NCI-H524 (cell line): ENCODE data around the gene C16orf95.
"Not testable (repeated sequence)": the region's sequence is repeated elsewhere in the genome, so short reads cannot be mapped to it uniquely, and the experiment has no call there.

Source experiments
- DNase-seq, 2 experiments: peaks; one replicate each; lab custom pipeline; 2025; lab: John Stamatoyannopoulos, UW

The C16orf95 gene, protein sequence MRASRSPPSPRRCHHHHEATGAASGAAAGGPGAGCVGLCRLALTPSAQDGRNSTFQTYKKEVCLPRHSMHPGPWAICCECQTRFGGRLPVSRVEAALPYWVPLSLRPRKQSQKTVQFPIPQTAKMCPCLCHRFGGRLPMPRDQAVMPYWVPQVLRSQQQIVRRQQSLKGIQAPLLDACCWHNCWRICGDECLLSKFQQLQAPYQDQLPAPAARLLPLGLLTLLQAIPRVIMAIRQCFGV

DNA sequence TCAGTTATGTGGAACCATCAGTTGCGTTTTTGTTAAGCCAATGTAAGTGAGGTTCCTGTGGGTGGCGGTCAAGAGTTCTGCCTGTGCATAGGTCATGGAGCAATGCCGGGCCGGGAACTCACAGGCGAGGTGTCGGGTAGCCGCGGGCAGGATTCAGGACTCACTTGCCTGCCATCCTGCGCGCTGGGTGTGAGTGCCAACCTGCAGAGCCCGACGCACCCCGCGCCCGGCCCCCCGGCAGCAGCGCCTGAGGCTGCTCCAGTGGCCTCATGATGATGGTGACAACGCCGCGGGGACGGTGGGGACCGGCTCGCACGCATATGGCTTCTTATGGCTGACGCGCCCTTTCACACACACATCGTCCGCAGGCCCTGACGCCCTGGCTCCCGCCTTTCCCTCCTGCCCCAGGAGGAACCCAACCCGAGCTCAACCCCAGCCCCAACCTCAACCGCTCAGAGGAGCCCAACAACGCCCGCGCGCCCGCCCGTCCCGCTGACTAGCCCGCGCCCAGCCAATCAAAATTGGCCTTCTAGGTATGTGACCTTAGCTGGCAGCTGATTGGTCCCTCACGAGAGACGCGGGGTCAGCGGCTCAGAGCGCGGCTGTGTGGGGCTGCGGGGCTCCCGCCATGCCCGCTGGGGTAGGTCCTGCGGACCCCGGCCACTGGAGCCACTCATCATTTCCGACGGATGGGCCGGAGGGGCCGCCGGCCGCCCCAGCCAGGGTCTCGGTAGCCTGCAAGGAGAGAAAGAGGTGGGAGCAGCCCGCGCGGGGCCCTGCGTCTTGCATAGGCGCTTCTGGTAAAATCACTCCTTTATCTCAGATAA, at the start of gene C16orf95:
TSS of gene C16orf95 (minus strand) at position 470 of the 827 bp plus-strand sequence. CDS start at position 320, 150 bp downstream.
- peak; percentile 93 to 96 for DNase-seq

- no peak for DNase-seq
Measured at GRCh38 chr16:87366930-87367329, 49.7 kb upstream of the C16orf95 start.

- no peak for DNase-seq
Measured at GRCh38 chr16:87366288-87366687, 49.1 kb upstream of the C16orf95 start.

DNA sequence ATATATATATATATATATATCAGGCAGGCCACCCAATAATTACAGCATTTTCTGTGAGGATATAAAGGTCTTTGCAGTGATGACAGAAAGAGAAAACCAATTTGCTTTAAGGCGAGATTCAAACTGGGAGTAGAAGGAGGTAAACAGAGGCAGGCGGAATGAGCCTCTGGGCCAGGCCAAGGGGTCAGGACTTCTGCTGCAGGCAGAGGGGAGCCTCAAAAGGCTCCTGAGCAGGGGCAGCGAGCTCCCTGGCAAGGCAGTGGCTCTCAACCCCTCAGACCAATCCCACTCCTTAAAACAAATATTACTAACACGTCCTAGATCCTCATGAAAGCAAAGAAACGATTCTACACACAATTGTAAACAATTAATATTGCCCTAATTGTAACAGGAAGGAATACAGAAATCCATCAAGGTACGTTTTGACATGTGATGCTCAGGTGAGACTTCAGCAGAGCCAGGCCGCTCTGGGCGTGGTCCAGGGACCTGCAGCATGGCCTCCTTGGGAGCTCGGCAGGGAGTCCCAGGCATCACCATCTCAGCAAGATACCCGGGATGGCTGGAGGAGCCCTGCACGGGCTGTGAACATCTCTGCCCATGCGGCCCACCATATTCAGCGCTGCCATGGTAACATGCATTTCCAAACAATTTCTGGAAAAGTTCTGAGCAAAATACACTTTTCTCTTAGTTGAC, 48.0 kb upstream of the C16orf95 start:
- DNase-seq, result no peak

DNA sequence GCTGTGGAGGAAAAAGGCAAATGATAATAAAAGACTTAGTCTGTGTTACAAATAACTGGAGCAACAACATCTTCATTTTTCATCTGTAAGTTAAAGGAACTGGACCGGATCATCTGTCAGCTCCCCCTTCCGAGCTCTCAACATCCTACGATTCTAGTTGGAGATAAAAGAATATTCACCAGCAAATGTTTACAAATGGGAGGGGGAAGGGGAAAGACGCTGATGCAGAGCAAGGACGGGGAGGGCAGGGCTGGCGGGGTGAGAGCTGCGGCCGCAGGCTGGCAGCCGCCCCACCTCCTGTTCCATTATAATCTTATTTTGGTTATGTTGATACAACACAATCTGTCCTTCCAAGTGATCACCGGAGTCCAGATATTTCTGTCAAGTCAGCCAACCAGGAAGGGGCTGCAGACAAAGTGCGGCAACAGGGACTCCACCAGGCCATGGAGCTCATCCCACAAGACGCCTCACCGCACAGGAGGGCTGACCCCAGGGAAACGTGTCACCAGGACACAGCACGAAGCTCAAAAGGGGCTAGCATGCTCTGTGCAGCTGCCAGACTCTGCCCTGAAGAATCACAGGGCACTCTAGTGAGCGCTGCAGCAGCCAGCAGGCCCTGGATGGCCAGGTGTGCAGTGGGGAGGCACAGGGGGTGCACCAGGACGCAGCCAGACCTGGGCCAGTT, 46.7 kb upstream of the C16orf95 start:
- peak; percentile 51 to 85 for DNase-seq

DNA sequence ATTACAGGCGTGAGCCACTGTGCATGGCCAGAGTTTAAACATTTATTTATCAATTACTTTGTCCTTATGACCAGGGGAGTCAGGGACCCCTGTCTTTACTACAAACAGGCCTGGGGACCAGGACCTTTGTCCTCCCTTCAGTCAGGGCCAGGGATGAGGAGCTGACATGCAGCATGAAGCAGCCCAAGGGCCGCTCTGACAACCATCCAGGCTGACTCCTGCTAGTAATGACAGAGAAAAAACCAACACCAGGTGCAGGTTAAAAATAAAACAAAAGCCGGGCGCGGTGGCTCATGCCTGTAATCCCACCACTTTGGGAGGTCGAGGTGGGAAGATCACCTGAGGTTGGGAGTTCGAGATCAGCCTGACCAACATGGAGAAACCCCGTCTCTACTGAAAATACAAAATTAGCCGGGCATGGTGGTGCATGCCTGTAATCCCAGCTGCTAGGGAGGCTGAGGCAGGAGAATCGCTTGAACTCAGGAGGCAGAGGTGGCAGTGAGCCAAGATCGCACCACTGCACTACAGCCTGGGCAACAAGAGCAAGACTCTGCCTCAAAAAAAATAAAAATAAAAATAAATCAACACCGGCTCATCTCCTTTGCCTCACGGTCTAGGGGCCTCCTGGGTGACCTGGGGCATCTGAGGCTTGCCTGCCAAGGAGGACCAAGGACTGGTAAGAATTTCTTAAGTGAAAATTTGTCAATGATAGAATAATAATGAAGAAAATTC, 45.8 kb upstream of the C16orf95 start:
- not testable (repeated sequence) for DNase-seq

DNA sequence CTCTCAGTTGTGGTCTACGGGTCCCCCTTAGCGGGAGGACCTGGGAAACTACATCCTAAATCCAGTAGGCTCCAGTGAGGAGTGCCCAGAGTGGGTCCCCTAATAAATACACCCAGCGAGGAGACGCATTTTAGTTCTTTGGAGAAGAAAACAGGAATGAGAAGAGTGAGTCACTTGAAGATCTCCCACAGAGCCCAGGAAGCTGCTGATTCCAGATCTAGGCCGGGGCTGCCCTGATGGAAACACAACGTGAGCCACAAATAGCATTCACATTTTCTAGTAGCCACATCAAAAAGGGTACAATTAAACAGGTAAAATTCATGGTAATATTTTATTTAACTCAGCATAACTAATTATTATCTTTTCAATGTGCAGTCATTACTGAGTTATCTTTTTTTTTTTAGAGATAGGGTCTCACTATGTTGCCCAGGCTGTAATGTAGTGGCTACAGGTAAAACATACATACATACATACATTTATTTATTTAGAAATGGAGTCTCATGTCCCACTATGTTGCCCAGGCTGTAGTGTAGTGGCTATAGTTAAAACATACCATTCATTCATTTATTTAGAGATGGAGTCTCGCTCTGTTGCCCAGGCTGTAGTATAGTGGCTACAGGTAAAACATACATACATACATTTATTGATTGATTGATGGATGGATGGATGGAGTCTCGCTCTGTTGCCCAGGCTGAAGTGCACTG, 44.9 kb upstream of the C16orf95 start:
- DNase-seq, result no peak

DNA sequence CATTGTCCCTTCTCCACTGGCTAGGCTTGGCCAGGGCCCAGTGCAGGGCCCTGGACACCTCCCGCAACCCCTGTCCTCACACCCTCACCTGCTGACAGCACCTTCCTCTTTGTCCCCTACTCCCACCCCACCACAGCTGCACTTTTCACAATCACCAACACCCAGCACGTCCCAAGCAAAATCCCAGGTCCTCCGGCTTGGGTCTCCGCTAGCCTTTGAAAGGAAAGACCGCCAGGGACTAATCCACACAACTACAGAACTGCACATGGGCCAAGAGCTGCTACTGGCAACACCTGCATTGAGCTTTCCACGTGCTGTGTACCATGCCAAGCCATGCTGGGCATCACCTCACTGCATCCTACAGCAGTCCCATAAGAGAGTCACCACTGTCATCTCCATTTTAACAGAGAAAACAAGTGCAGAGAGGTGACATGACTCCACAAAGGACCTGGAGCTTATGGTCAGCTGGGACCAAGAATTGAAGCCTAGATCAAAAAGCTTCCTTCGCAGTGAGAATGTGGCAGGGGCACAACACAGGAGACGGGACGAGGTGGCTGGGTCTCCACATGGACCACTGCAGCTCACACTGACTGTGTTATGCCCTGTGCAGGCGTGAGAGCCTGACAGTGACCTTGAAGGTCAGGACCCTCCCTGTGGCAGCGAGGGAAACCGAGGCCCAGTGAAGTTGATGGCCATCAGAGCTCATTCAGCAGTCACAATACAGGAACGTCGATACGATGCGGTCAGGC, 43.8 kb upstream of the C16orf95 start:
- DNase-seq, result no peak

DNA sequence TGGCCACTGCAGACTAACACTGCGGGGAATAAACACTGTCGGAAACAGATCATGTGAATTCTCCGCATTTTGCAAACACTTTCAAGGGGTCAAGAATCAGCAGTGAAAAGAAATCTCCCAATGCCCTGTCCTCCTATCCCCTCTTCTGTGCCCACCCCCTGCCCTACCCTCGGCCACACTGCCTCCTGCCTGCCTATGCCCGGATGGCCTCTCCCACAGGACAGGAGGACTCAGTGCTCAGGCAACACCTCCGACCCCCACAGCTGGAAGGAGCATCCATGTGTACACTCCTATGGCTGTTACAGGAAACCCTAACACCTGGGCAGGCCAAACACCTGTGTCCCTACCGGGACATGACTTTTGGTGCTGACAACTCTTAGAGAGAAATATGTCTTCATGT, 41.9 kb upstream of the C16orf95 start:
- no peak for DNase-seq

- peak in 1 of 2 experiments; percentile 19 for DNase-seq
Measured at GRCh38 chr16:87358696-87359095, 41.5 kb upstream of the C16orf95 start.

DNA sequence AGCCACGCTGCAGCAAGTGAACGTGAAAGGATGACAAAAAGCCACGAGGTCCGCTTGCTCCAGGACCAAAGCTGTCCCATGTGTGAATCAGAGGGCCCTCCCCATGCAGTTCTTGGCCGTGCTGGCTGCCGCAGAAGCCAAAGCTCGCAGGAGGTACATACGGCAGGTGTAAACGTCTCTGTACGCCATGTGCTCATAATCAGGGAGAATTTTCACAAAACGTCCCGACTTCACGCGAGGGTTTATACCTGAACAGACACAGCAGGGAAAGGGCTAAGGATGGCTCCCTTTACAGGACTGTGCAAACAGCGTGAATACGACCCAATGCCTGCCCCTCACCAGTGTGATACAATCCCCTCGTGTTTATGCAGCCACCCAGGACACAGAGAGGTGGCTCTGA, 41.1 kb upstream of the C16orf95 start:
- no peak for DNase-seq

GRCh38 chr16:87356491-87356853, 39.3 kb upstream of the C16orf95 start:
- no peak for DNase-seq

- DNase-seq, result no peak
Measured at GRCh38 chr16:87353613-87354012, 36.4 kb upstream of the C16orf95 start.

GRCh38 chr16:87352818-87353217, 35.6 kb upstream of the C16orf95 start:
- no peak for DNase-seq

- DNase-seq, result peak; percentile 93 to 97
Measured at GRCh38 chr16:87351320-87351698, 34.1 kb upstream of the C16orf95 start.

DNA sequence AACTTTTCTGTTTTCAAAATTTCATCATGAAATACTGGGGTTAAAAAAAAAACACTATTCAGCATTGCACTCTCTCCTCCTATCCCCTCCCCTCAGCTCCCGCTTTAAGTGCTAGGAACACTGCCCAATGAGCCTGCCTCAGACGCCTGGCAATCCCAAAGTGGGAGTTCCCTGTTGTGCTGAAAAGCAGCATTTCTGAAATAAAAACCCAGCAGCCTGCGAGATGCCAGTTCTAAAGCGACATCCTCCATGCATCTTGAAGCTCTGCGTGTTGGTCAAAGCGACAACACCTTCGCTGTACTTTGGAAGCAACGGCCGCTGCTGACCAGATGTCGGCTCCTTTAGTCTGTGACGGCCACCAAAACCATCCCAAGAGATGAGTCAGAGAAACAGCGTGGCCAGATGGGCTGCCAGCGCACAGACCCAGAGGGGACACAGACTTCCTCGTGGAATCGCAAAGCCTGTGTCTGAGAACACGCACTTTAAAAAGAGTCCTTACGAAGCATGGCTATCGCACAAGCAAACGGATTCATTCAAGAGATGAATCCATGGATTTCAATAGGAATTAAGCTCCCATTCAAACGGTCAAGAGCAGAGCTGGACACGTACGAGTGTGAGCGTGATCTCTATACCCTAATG, 33.6 kb upstream of the C16orf95 start:
- DNase-seq, result peak; percentile 74 to 85

- no peak for DNase-seq
Measured at GRCh38 chr16:87350031-87350430, 32.8 kb upstream of the C16orf95 start.

- DNase-seq, result no peak
Measured at GRCh38 chr16:87348616-87349157, 31.5 kb upstream of the C16orf95 start.

DNA sequence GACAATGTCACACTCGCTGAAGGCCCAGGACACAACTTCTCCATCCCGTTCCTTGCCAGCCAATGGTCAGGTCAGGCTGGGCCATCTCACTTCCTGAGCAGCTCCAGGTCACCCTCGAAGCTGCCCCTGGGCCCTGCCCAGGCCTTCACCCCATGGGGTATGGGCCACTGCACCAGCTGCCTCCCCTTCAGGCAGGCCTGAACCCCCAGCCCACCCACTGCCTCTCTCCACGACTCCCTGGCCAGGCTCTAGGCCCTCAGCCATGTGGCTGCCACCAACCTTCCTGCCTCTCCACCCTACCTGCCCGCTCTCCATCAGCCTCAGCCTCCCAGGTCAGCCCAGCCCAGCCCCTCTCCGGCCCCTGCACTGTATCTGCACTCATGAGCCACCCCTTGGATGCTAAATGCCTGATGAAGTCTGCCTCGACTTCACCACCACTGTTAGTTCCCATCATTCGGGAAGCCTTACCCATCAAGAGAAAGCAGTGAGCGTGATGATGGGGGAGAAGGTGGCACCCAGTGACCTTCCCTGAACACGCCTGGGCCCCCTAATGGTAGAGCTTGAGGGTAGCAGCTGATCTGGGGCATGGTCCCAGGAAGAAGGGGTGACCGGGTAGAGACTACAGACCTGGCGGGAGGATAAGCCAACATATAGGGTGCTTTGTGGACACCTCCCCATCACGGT, 30.9 kb upstream of the C16orf95 start:
- DNase-seq, result no peak
